Measurements from ENCODE around the gene ICA1.

ICA1 gene

GRCh38 chr7:8236780-8237407 lies 25.1 kb downstream of the ICA1 start:
- no peak overlapping the region for H3K4me3 ChIP-seq (ENCODE audit: low read depth, low read length)
- no peak for TF ChIP-seq CTCF (conservative IDR thresholded peaks at IDR 0.05; ENCODE audit: low read depth, low read length)
- DNase-seq (ENCODE audit: low read depth) = no peak

- no peak for DNase-seq (ENCODE audit: low read depth)
- H3K4me3 ChIP-seq (ENCODE audit: low read depth, low read length) = no peak overlapping the region
- TF ChIP-seq CTCF (conservative IDR thresholded peaks at IDR 0.05; ENCODE audit: low read depth, low read length) = no peak
These were observed 28.7 kb downstream of the ICA1 start for GRCh38 chr7:8232999-8233847.

- H3K4me3 ChIP-seq (ENCODE audit: low read depth, low read length) = no peak overlapping the region
- no peak for TF ChIP-seq CTCF (conservative IDR thresholded peaks at IDR 0.05; ENCODE audit: low read depth, low read length)
- DNase-seq (ENCODE audit: low read depth) = no peak
These were observed 32.0 kb downstream of the ICA1 start for GRCh38 chr7:8229927-8230326.

- no peak overlapping the region for H3K4me3 ChIP-seq (ENCODE audit: low read depth, low read length)
- no peak for DNase-seq (ENCODE audit: low read depth)
- TF ChIP-seq CTCF (conservative IDR thresholded peaks at IDR 0.05; ENCODE audit: low read depth, low read length) = no peak
These were observed 32.9 kb downstream of the ICA1 start for GRCh38 chr7:8228766-8229674.

- DNase-seq (ENCODE audit: low read depth) = no peak
- no peak for TF ChIP-seq CTCF (conservative IDR thresholded peaks at IDR 0.05; ENCODE audit: low read depth, low read length)
- H3K4me3 ChIP-seq (ENCODE audit: low read depth, low read length) = no peak overlapping the region
These were observed 33.9 kb downstream of the ICA1 start for GRCh38 chr7:8228068-8228467.

GRCh38 chr7:8227261-8227660 lies 34.7 kb downstream of the ICA1 start:
- TF ChIP-seq CTCF (conservative IDR thresholded peaks at IDR 0.05; ENCODE audit: low read depth, low read length) = no peak
- H3K4me3 ChIP-seq (ENCODE audit: low read depth, low read length) = no peak overlapping the region
- no peak for DNase-seq (ENCODE audit: low read depth)

Data from choroid plexus epithelial cell (primary cell).